Activated CD4-positive, alpha-beta T cell treated with anti-CD3 and anti-CD28 coated beads, Interleukin-2, Interleukin-4, amounts not matched to agents 100 ng/mL and 50 ng/mL, durations not matched to agents 16 hours and 8 hours (primary cell): ENCODE measurements around the gene HEMK1.
A peak's percentile ranks its signal among the peaks of the same experiment; 100 is the strongest.

ENCODE experiments used
- DNase-seq: peaks from one replicate; pipeline ENCODE4 v3.0.0-alpha.2; 2020; ENCODE audit warnings: low spot score

Gene HEMK1, protein sequence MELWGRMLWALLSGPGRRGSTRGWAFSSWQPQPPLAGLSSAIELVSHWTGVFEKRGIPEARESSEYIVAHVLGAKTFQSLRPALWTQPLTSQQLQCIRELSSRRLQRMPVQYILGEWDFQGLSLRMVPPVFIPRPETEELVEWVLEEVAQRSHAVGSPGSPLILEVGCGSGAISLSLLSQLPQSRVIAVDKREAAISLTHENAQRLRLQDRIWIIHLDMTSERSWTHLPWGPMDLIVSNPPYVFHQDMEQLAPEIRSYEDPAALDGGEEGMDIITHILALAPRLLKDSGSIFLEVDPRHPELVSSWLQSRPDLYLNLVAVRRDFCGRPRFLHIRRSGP

DNA sequence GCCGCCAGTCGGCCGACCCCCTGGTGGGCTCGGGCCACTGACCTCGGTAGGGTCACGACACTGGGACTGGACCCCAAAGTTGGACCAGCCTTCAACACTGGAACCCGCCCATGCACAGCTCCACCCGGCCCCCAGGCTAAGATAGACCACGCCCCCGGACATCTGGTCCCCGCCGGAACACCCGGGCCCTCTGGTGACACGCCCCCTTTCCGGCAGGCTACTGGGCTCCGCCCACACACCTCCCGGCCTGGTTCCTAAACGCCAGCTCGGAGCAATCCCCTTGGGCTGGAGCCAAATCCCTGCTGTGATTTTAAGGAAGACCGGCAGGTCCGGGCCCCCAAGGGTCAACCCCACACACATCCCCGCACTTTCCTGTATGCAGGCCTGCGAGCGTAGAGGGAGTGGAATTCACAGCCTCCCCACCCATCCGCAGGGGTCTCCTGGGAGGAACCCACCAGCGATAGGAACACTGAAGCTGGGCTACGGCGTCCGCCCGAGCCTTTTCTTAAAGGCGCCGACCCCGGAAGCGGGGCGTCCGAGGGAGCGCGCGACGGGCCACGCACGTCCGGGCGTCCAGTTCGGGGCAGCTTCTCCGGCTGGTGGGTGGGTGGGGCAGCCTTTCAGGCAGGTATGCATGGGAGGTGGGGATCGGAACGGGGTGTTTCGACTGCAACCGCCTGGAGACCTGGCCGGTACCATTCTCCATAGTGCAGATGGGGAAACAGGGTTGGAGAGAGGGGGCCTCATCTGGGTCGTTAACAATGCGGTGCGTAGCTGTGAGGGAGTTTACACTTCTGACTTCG is at the start of gene HEMK1:
Gene HEMK1 (plus strand): TSS at position 576 of the 803 bp plus-strand sequence. CDS start 1,583 bp downstream, outside the sequence.
- DNase-seq: peak; percentile 97

DNA sequence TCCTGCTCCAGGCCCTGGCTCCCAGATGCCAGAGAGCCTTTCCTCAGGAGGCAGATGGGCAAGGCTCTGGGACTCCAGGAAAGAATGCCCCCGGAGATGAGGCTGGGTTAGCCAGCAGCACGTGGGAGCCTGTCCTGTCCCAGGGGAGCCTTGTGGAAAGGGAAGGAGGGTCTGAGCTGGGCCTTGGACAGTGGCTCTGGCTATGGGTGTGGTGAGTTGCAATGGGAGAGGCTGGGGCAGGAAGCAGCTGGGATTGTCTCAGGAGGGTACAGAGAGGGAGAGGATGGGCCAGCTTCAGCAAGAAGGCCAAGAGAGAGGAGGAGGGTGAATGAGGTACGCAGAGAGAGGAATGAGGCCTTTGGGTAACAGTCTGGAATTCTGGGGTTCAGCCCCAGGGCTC is 48.5 kb upstream of the HEMK1 start:
- DNase-seq: no peak

DNA sequence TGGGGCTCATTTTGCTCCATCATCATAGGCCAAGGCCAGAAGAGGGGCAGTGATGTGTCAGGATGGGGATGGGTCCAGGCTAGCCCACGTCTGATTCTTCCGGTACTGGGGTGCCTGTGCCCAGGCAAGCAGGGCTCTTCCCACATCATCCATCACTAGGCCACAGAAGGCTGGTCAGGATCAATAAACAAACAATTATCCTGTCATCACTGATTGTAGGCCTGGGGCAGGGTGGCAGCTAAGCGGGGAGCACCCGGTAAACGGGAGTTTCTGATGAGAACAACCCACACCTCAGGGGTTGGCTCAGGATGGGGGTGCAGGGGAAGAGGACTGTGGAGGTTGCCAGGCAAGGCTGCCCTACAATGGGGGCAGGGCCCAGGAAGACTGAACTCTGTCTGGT is 47.8 kb upstream of the HEMK1 start:
- no peak for DNase-seq

GRCh38 chr3:50523279-50523811 is 46.0 kb upstream of the HEMK1 start:
- DNase-seq: no peak

DNA sequence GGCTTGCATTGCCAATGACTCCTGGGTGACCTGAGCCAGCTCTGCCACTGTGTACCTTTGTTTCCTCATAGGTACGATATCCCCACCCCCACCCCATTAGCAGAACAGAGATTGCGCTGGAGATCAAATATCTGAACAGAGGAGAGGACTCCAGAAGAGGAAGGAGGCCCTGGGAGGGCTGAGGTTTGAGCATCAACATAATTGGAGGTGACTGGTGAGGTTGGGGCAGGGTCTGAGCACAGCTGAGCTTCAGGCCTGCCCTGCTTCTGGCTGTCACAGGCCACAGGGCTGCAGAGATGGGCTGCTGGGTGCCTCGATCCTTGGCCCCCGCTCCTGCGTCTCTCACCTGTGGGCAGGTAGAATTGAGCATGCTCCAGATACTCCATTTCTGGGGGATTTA is 44.6 kb upstream of the HEMK1 start:
- no peak for DNase-seq

GRCh38 chr3:50525191-50525910 is 44.0 kb upstream of the HEMK1 start:
- DNase-seq: no peak

DNA sequence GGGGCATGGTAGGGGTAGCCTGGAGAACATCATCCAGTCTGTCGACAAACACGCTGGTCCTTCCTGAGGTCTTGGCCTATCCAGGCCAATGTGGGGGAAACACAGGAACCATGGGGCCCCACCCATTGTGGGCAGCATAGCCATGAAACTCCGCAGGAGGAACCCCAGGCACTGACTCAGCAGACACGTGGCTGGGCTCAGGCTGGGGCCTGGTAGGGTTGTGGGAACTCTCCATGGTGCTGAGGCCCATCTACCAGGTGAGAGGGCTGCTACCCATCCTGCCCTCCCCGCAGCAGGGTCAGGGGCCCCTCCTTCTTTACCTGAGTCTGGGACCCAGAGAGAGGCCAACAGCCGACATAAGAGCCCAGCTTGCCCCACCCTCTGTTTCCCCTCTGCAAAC is 43.3 kb upstream of the HEMK1 start:
- DNase-seq: peak; percentile 68

- no peak for DNase-seq
Measured at GRCh38 chr3:50530001-50530970, 39.0 kb upstream of the HEMK1 start.

GRCh38 chr3:50531201-50531600 is 38.1 kb upstream of the HEMK1 start:
- DNase-seq: no peak

DNA sequence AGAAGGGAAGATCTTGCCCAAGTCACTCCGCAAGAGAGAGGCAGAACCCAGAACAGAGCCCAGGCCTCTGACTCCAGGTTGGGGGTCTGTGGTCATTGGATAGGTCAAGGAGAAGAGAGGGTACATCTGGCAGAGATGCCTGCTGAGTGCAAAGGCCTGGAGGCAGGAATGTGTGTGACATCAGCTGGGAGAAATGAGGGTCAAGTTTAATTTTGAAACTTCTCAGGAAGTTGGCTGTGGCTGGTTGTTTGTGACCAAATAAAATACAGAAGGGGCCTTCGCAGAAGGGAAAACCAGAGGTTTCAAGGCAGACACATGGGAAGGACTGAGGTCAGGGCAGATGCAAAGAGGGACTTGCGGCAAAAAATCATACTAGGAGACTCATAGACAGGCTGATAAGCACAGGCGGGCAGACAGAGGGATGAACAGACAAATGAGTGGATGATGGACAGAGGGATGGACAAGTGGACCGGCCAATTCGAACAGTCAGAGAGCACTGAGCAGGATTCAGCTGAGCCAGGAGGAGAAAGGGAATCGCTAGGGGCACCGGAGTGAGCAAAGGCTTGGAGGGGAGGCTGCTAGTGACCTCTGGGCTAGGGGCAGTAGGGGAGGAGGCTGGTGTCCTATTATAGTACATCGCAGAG is 37.1 kb upstream of the HEMK1 start:
- DNase-seq: no peak

- DNase-seq: no peak
Measured at GRCh38 chr3:50533316-50533715, 36.0 kb upstream of the HEMK1 start.

DNA sequence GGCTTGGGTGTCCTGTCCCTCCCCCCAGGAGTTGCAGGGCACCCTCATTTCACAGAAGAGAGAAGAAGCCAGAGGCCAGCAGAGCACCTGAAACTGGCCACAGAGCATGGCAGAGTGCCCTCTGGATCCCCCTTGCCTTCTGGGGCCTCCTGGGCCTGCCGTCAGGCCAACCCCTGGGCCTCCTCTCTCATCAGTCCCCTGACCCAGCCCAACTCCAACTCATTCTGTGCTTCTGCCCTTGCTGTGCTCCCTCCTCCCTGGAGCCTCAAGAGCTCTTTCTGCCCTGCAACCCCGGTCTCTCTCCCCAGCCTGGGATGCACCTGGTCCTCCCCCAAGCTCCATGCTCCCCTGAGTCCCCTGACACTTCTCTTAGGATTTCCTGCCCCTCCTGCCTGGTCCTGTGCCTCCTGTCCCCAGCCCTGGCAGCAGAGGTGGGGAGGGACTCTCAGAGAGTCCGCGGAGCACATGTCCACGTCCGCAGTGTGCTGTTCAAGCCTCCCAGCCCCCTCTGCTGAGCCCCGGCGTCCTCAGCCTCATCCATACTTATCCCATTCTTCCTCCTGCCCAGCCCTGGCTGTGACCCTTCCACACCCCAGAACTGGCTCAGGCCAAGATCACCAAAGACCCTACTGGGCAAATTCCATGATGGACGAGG is 35.4 kb upstream of the HEMK1 start:
- no peak for DNase-seq

DNA sequence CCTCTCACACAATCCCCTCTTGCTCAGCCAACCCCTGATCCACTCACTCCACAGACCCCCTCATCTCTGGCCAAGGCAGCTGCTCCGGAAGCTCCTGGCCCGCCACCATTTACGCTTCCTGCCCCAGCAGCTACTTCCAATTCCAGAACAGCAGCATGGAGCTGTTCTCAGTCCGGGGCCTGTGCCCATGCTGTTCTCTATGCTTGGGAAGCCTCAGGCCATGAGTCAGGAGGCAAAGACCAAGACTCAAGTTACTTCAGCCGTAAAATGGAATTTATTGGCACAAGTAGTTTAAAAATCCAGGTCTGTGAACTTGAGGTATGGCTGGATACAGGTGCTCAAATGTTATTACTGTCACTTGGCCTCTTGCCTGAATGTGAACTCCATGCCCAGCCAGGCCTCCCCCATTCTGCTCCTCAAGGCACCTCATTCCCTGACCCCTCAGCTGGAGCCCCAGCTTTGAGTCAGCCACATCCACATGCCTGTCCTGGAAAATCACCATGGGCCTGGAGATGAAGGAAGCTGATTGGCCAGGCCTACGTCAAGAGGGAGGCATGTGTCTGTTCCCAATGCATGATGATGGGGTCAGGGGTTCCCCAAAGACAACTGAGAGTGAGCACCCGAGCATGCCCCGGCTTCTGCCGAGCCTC is 34.5 kb upstream of the HEMK1 start:
- DNase-seq: no peak

DNA sequence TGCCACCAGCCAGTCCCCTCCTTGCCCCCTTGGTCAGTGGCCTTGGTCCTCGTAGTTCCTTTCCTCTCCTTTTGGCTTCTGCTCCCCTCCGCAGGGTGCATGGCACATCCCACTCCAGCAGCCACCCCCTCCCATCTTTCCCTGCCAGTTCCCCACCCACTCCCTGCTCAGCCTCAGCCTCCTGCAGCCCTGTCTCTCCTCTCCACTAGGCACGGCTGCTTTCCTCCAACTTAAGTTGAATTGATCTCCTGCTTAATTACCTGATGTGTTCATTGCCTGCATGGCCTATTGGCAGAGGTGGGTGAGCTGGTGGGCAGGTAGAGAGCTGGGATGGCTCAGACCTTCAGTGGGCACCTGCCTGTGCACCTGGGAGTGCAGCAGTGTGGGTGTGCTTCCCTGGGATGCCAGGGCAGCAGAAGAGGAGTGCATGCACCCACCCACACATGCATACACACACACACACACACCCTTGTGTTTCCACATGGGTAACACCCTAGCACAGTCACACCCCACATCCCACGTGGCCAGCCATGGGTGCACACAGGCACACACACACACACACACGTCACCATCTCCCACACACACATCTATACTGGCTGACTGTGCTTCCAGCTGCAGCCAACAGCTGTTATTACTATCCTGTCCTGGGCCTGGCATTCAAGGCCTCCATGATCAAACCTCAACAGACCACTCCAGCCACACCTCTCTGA is 32.7 kb upstream of the HEMK1 start:
- DNase-seq: no peak

GRCh38 chr3:50537421-50538129 is 31.7 kb upstream of the HEMK1 start:
- no peak for DNase-seq

DNA sequence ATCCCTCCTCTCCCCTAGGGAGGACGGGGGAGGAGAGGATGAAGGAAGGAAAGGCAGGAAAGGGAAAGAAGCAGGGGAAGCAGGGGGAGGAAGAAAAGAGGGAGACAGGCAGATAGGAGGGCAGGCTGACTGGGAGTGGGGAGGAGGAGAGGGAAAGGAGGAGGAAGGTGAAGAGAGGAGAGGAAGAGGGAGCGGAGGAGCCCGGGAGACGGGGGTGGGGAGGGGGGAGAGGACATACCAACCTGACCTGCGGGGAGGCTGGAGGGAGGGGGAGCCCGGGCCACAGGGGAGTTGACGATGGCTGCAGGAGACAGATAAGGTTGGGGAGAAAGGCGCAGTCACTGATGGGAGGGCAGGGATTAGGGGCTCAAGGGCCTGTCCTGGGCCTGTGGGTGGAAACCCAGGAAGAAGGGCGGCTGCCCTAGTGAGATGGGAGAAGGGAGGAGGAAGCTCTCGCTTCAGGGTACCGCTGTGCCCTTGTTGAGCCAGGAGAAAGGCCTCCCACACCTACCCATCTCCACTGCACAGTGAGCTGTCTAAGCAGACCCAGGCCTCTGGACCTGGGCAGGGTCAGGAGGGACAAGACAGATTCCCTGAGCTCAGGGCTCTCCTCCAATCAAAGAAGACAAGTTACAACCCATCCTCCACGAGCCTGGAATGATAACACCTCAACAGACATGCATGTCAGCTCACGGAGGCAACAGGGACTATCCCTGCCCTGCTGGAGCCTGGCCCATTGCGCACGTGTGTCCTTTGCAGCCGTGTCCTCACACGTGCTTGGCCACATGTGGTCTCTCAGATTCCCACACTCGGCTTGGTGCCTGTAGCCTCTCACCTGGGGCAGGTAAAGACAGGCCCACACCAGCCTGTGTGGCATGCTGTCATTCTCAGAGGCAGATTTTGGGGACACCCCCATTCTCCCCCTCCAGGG is 29.7 kb upstream of the HEMK1 start:
- no peak for DNase-seq
